Measurements from ENCODE around the gene ZBTB25.

DNA sequence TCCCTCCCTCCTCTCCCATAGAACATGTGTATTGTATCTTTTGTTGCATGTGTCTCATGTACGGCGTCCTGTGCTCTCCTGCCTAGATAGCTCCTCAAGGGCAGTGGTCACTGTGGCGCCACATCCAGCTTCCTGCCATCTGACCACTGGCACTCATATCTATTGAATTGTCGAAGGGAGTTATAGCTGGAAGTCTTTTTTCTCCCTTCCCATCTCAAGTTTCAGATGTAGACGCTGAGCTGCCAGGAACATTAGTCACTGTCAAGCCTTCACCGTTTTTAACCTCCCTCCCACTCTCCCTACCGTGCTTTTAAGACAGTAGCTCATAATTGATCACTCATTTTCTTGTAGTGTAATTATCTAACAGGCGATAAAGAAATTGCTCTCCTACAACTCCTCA lies 82.5 kb downstream of the ZBTB25 start:
- TF ChIP-seq, protein P1, sequence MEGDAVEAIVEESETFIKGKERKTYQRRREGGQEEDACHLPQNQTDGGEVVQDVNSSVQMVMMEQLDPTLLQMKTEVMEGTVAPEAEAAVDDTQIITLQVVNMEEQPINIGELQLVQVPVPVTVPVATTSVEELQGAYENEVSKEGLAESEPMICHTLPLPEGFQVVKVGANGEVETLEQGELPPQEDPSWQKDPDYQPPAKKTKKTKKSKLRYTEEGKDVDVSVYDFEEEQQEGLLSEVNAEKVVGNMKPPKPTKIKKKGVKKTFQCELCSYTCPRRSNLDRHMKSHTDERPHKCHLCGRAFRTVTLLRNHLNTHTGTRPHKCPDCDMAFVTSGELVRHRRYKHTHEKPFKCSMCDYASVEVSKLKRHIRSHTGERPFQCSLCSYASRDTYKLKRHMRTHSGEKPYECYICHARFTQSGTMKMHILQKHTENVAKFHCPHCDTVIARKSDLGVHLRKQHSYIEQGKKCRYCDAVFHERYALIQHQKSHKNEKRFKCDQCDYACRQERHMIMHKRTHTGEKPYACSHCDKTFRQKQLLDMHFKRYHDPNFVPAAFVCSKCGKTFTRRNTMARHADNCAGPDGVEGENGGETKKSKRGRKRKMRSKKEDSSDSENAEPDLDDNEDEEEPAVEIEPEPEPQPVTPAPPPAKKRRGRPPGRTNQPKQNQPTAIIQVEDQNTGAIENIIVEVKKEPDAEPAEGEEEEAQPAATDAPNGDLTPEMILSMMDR (IDR thresholded peaks at IDR 0.05) = no peak
- no peak for TF ChIP-seq EP300 (IDR thresholded peaks at IDR 0.05)

All from tibial nerve (tissue), 4 donors.